LoVo (cell line): ENCODE results near the gene RPN1.
"Not testable (repeated sequence)": the region's sequence is repeated elsewhere in the genome, so short reads cannot be mapped to it uniquely, and the experiment has no call there.

Experiments
- DNase-seq: peaks from one replicate; pipeline ENCODE4 v3.0.0-alpha.2; 2016; ENCODE audit warnings: low spot score

Gene RPN1

DNA sequence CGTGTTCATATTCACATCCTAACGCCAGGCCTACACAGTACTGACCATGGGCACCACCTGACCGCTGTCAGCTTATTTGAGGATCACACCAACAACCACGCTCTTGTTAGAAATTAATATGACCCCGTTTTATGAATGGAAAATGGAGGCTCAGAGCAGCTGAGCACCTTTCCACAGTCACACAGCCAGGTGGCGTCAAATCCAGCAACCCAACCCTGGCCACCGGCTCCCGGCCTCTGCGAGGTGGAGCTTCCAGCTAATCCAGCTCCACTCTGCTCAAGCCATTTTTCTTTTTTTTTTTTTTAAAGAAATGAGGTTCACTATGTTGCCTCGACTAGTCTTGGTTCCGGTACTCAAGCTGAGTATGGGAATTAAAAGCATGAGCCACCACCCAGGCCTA, 41.3 kb downstream of the RPN1 start:
- no peak for DNase-seq

DNA sequence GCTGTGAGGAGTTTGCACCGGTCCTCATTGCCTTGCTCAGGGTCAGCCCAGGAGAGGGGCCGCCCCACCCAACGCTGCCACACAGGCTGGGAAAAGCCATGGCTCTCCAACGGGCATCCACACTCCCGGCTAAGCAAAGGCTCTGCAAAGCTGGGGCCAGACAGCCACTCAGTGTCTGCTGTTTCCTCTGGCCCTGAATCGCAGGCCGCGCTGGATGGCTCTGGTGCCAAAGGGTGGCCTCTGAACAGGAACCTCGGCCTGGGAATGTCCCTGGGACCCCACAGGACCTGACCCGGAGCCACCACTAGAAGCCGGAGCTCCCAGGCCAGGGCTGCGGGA, 42.9 kb downstream of the RPN1 start:
- DNase-seq = no peak

DNA sequence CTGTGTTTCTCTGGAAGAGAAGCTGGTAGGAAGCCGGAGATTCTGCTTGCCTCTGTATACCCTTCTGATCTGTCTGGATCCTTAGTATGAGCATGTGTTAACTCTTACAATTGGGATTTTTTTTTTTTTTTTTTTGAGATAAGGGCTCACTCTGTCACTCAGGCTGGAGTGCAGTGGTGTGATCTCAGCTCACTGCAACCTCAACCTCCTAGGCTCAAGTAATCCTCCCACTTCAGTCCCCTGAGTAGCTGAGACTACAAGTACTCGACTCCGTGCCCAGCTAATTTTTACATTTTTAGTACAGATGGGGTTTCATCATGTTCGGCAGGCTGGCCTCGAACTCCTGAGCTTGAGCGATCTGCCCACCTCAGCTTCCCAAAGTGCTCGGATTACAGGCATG, 44.5 kb downstream of the RPN1 start:
- no peak for DNase-seq

DNA sequence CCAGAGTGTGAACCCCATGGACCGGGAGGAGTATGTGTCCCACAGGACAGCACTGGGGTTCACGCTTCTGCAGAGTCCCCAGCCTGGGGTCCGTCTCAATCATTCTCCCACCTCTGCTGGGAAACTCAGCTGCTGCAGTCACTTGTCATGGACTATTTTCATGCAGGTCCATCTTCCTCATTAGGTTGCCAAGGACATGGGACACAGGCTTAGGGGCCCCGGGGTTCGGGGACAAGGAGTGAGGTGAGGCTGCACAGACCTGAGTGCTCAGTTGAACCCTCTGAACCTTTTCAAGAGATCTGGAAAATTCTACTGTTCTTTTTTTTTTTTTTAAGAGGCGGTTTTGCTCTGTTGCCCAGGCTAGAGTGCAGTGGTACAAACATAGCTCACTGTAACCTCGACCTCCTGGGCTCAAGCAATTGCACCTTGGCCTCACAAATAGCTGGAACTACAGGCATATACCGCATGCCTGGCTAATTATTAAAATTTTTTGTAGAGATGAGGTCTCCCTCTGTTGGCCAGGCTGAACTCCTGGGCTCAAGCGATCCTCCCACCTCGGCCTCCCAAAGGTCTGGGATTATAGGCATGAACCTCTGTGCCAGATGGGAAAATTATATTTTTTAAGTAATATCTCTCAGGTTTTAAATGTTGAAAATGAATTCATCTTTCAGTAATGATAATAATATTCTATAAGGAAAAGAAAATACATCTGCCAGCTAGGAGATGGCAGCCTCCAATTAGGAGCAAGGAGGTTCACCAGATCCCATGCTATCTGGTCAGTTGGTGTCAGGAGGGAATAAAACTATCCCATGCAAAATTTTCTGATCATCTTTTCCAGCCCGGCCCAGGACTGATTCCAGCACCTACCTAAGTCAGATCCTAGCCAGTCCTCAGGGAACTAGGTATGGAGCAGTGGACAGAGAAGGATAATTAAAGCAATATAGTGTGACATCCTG, 45.2 kb downstream of the RPN1 start:
- no peak for DNase-seq

DNA sequence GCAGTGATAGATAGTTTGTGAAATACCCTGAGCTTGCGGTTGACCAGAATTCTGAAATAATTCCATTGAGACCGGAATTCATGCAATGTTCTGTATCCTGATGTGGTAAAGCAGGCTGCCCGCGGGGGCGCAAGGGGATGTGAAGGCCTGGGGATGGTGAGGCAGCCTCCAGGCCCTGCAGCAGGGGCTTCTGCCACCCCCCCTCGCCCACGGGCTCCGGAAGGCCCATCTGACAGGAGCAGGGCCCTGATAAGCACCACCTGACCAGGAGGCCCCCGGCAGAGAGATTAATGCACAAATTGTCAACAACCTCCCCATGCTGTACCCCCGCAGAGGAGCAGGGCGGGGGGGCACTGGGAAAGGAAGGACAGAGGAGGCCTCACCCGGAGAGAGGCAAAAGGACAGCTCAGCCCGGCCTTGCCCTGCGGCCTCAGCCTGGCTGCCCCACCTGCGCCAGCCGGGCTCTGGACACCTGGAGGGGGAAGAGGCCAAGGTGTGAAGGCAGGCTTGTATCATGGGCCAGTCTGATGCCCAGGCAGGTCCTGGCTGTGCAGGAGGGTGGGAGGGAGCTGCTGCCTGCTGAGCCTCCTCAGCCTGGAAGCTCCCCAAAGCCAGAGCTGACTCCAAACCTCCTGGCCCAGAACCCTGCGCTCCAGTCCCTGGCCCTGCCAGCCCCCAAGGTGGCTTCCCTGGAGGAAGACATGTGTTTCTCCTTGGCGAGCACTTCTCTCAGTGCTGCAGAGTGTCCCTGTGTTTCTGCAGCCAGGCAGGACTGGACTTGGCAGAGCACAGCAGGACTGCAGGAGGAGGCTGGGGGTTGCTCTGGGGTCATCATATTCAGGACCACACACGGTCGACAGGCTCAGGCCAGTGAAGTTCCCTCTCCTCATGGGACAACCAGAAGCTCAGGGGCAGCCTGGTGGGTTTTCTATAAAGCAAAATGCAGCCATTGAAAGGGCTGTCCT, 46.5 kb downstream of the RPN1 start:
- no peak for DNase-seq

DNA sequence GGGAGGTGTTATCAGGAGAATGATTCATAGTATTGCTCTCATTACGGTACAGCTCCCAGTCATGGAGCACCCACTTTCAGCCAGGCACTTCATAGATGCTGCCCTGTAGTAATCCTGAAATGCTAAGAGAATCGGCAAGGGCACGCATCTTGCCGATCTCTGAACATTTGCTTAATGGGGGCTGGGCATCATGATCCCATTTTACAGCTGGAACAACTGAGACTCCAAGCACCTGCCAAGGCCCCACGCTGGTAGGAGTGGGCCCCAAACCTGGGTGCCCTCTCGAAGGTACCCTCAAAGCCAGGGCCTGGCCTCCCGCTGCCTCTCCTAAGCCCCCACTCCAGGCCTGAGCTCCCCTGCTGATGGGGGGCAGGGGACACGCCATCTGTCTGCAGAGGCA, 47.3 kb downstream of the RPN1 start:
- no peak for DNase-seq

DNA sequence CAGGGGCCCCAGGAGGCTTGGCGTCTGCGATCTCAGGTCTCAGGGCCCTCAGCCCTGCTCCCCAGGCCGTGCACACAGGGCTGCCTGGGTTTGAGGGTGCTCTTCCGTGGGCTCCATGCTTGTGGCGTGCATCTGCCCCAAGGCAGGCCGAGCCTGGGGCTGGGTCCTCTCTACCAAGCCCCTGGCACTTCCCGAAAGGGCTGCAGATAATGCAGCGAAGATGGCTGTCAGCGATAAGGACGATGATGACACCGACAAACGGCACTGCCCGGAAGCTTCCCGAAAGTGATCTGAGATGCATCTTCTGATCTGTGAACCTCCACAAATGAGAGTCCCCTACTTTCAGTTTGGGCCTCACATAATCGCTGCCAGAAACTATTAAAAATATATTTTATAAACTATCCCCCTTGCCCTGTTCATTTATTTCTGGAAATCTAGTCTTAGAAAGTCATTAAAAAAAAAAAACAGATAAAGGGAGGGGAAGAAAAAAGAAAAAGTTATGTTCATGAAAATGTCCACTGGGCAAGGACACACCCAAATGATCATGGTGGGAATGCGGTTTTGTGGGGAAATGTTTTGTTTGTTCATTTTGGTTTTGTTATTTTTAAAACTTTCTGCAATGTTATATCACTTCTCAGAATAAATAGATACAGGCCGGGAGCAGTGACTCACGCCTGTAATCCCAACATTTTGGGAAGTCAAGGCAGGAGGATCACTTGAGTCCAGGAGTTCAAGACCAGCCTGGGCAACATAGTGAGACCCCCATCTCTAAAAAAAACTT, 51.5 kb downstream of the RPN1 start:
- DNase-seq = no peak

DNA sequence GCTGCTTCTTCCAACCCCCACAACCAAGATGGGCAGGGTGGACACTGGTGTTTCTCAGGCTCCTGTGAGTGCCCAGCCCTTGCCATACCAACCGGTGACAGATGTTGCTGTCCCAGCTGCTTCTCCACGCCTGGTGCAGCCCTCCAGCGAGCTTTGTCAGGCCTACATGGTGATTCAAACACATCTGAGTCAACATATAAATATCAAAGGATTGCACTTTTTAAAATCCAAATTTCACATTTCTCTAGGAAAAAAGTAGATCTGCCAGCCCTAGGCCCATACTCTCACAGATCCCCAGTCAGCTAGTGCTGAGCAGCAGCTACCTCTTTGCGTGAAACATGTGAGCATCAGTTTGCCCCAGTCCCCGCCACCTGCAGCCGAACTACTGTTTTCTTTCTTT, 52.7 kb downstream of the RPN1 start:
- DNase-seq = no peak

DNA sequence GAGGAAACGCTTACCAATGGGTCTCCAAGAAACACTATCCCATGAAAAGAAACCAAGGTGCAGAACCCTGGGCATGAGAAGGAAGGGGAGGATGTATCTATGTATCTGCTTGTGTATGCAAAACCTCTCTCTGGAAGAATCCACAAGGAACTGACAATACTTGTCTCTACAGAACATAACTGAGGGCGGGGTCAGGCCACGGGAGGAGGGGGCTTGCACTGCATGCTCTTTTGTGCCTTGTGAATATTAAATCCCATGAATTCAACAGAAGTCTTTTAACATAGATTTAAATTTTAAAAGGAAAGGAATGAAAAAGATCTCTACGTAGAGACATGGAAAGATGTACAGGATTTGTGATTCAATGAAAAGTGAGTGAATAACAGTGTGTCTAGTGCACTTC, 57.8 kb downstream of the RPN1 start:
- DNase-seq = no peak

DNA sequence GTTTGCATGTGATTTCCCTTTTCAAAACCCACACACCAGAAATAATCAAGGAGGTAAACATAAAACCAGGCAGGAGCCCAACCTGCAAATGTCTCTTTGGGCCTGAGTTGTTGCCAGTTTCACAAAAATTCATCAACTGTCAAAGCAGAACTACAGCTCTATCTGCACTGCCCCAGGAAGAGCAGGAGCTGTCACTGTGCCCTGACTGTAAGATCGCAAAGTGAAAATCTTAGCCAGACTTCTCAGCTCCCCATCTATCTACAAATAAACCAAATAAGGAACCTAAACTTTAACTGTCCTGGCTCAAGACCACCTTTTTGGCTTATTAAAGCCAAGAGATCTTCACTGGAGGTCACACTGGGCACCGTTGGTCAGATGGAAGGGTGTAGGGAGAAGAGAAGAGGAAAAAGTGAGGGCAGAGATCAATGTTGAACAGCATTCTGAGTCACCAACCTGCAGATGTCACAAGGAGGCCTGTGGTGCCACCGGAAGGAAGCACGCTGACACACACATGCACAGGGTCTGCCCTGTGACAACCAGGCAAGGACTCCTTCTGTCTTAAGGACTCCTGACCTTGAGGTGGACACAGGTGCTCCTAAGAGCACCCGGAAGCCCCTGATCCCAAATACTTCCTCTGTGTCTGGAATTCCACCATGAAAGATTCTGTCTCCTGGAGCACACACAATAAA, 58.7 kb downstream of the RPN1 start:
- DNase-seq = no peak

DNA sequence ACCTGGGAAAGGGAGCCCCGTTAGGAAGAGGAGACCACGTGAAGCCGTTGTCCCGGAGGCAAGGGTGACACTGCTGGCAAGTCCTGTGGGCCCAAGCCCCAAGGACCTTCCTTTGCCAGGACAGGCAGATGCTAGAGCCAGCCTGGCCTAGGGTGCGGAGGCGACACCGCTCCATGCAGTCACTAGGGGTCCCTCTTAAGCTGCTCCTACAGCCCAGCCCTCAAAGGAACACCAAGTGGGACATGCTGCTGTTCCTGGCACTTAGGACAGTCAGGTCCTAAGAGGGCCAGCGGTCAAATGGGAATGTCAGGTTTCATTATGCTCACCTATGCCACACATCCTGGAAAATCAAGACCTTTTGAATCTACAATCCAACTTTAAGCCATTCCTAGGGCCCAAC, 59.7 kb downstream of the RPN1 start:
- DNase-seq = no peak

DNA sequence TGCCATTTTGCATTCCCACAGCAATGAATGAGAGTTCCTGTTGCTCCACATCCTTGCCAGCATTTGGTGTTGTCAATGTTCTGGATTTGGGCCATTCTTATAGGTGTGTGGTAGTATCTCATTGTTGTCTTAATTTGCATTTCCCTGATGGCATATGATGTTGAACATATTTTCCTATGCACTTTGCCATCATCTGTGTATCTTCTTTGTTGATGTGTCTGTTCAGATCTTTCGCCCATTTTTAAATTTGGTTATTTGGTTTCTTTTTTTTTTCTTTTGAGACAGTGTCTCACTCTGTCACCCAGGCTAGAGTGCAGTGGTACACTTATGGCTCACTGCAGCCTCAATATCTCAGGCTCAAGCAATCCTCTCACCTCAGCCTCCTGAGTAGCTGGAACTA, 60.6 kb downstream of the RPN1 start:
- DNase-seq = not testable (repeated sequence)

DNA sequence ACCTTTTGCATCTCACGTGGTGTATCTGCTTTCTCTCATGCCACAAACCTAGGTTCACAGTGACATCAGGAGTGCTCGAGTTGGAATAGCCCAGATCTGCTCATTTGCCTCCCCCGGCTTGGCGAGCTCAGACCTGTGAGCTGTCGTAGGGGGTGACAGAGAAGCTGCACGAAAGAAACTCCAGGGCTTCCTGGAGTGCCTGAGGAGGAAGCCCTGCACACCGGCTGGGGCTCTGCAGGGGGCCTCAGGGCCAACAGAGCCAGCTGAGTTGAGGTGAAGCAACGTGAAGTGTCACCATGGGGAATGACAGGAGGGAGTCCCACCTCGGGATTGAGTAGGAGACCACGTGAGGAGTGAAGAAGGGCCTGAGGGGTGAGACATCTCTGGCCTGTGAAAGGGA, 62.5 kb downstream of the RPN1 start:
- DNase-seq = no peak

DNA sequence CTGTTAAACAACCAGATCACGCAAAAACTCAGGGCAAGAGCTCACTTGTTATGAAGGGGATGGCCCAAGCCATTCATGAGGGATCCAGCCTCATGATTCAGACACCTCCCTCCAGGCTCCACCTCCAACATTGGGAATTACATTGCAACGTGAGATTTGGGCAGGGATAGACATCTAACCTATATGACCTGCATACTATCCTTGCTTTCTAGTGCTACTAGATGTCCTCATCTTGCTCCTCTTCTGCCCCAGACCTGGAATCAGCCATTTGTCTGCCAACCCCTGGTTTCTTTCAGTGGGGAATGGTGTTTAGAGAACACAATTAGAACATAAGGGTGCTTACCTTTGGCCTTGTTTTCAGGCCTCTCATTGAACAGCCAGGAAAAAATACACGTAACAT, 63.2 kb downstream of the RPN1 start:
- DNase-seq = no peak

DNA sequence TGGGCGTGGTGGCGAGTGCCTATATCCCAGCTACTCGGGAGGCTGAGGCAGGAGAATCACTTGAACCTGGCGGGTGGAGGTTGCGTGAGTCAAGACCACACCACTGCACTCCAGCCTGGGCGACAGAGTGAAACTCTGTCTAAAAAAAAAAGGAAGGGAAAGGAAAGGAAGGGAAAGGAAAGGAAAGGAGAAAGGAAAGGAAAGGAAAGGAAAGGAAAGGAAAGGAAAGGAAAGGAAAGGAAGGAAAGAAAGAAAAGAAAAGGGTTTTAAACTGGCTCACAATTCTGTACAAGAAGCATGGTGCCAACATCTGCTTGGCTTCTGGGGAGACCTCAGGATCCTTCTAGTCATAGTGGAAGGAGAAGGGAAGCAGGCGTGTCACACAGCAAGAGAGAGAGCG, 63.7 kb downstream of the RPN1 start:
- DNase-seq = not testable (repeated sequence)

DNA sequence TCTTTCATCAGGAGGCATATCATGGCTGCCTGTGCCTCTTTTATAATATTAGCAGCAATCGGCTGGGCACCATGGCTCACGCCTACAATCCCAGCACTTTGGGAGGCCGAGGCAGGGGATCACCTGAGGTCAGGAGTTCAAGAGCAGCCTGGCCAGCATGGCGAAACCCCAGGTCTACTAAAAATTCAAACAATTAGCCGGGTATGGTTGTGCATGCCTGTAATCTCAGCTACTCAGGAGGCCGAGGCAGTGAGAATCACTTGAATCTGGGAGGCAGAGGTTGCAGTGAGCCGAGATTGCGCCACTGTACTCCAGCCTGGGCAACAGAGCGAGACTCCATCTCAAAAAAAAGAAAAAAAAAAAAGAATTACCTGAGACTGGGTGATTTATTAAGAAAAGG, 64.2 kb downstream of the RPN1 start:
- DNase-seq = not testable (repeated sequence)

DNA sequence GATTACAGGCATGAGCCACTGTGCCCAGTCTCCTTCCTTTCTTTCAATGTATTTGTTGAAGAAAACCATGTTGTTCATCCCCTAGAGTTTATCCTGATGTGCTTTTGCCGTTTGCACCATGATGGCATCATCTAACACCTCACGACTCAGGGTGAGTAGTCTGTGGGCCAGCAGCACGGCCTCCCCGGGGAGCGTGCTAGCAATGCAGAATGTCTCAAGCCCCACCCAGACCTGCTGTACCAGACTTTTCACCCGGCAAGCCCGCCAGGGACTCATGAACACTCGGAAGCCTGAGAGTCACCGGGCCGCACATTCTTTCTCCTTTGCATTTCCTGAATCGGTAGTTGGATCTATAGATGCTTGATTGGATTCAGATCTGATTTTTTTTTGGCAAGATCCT, 64.6 kb downstream of the RPN1 start:
- DNase-seq = no peak

DNA sequence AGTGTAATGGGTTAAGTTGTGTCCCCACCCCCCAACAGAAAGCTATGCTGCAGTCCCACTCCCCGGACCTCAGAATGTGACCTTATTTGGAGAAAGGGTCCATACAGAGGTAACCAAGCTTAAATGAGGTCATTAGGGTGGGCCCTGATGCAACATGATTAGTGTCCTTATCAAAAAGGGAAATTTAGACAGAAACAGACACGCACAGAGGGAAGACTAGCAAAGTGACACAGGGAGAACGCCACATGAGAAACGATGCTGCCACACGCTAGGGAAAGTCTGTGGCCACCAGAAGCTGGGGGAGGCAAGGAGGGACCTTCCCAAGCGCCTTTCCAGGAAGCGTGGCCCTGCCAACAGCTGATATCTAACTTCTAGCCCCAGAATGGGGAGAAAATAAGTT, 65.4 kb downstream of the RPN1 start:
- no peak for DNase-seq

DNA sequence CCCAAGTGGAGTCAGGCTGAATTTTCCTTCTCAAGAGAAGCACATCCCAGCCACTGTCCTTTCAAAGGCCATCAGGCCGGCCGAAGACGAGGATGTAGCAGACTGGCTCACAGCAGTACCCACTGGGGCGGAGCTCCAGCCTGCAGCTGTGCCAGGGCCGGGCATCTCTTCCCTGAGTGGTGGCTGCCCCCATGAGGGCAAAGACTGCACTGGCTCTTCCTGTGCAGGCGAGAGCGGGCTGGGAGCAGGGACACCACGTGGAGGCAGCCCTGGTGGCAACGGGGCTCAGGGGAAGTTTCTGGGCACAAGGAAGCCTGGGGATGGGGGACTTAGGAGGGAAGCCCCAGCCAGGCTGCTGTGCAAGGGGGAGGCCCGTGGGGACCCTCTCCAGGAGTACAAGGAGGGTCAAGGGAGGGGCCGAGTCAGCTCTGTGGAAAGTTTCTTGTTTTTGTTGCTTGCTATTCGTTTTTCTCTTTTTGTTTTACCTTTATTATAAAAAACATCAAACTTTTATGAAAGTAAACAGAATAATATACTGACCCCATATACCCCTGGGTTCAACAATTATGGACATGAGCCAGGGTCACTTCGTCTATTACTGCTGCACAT, 66.1 kb downstream of the RPN1 start:
- DNase-seq = peak; percentile 61

DNA sequence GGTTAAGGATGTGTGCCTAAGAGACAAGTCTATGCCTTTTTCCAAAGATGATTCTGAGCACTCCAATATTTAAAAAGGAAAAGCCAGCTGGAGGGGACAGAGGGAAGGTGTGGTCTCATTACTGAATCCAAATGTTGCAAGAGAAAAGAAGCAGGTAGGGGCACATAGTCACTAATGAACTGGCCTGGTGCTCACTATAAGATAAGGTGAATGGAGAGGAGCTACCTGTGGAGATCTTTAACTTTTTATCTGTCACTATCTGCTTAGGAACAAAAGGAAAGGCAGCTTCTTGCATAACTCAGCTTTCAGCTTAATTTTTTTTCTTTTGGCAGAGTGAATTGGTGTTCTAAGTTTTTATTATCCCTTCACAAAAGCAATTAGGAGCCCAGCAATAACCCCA, 69.1 kb downstream of the RPN1 start:
- no peak for DNase-seq

DNA sequence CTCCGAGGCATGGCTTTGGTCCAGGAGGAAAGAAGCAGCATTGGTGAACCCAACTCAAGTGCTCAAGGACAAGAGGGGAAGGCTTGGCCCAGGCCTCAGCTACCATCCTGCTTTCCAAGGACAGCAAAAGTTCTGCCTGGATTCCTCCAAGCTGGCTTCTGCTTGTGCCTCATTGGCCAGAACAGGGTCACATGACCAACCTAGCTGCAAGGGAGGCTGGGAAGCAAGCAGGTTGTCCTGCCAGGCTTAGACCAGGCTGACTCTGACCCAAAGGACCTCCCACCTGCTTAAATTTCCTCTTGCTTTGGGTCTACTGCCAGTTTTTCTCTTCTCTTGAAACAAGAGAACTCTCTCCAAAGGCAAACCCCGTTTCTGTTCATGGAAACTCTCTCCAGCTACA, 70.7 kb downstream of the RPN1 start:
- no peak for DNase-seq
